Body of pancreas (tissue), 4 donors: ENCODE data around the gene DMKN.

ENCODE experiments used
- CTCF ChIP-seq, 7 experiments: fragments of 450-650 bp in 4 of 7; fragments of 200-600 bp in 3 of 7; sonication (generic) in 3 of 7; IDR thresholded peaks; one replicate each; pipeline ENCODE4 v1.5.1; 2016 to 2019; ENCODE audit warnings: antibody characterized with exemption in 7 of 7
- POLR2A ChIP-seq, 3 donors: fragments of 450-650 bp; IDR thresholded peaks; one replicate each; pipeline ENCODE4 v1.6.1; 2016; ENCODE audit warnings: antibody characterized with exemption in 3 of 3, mild to moderate bottlenecking in 2 of 3

GRCh38 chr19:35478794-35479677 is 34.4 kb downstream of the DMKN start:
- TF ChIP-seq CTCF (IDR thresholded peaks at IDR 0.05) (peak in 2 of 7 experiments; percentile 10 to 15), POLR2A (IDR thresholded peaks at IDR 0.05) (no peak)
